HG03139 (cell line): ENCODE data around the gene BNIP5.
"Not testable (repeated sequence)": the region's sequence is repeated elsewhere in the genome, so short reads cannot be mapped to it uniquely, and the experiment has no call there.

Source experiments
- ATAC-seq: cut with Tn5 transposase; IDR thresholded peaks from one replicate; pipeline ENCODE4 v1.9.1; 2021; ENCODE audit not compliant: unreplicated experiment

The BNIP5 gene

GRCh38 chr6:36345681-36346466 is 9.2 kb upstream of the BNIP5 start:
- ATAC-seq, result no peak

- no peak for ATAC-seq
These were observed 6.5 kb upstream of the BNIP5 start for GRCh38 chr6:36343109-36343680.

- no peak for ATAC-seq
These were observed 4.1 kb upstream of the BNIP5 start for GRCh38 chr6:36340618-36341454.

GRCh38 chr6:36340306-36340617 is 3.6 kb upstream of the BNIP5 start:
- ATAC-seq, result no peak

- no peak for ATAC-seq
These were observed 2.5 kb upstream of the BNIP5 start for GRCh38 chr6:36339146-36339545.

- ATAC-seq, result not testable (repeated sequence)
These were observed 1.5 kb upstream of the BNIP5 start for GRCh38 chr6:36338223-36338622.

GRCh38 chr6:36337814-36338213 is 1.1 kb upstream of the BNIP5 start:
- no peak for ATAC-seq

- no peak for ATAC-seq
These were observed 429 bp downstream of the BNIP5 start for GRCh38 chr6:36336208-36336710.

- ATAC-seq, result no peak
These were observed 1.1 kb downstream of the BNIP5 start for GRCh38 chr6:36335465-36336207.

GRCh38 chr6:36334832-36335459 is 1.7 kb downstream of the BNIP5 start:
- no peak for ATAC-seq

GRCh38 chr6:36333931-36334725 is 2.6 kb downstream of the BNIP5 start:
- no peak for ATAC-seq

- ATAC-seq, result no peak
These were observed 3.4 kb downstream of the BNIP5 start for GRCh38 chr6:36333171-36333895.

GRCh38 chr6:36331381-36331780 is 5.3 kb downstream of the BNIP5 start:
- ATAC-seq, result no peak

GRCh38 chr6:36330366-36330765 is 6.3 kb downstream of the BNIP5 start:
- ATAC-seq, result no peak

- no peak for ATAC-seq
These were observed 6.8 kb downstream of the BNIP5 start for GRCh38 chr6:36329798-36330291.

GRCh38 chr6:36328600-36328999 is 8.1 kb downstream of the BNIP5 start:
- no peak for ATAC-seq

GRCh38 chr6:36327919-36328236 is 8.8 kb downstream of the BNIP5 start:
- ATAC-seq, result no peak

GRCh38 chr6:36327226-36327918 is 9.3 kb downstream of the BNIP5 start:
- ATAC-seq, result no peak
